GM13977 (cell line): ENCODE data around the gene RPA3.

Experiments
- DNase-seq: peaks from one replicate; pipeline ENCODE4 v3.0.0; 2012; ENCODE audit warnings: low spot score
- CTCF ChIP-seq: IDR thresholded peaks from 2 replicates; pipeline ENCODE4 v1.5.1; 2012; ENCODE audit warnings: mild to moderate bottlenecking, control low read depth; ENCODE audit not compliant: insufficient read depth; ENCODE audit errors: extremely low read depth, missing control alignments
- in situ Hi-C: fragments of 300-500 bp; cut with MboI; formaldehyde crosslinking; loops from one replicate; pipeline ENCODE4 v1.12.0; 2022; ENCODE audit warnings: low sequenced_read_pairs, low pct_unique_long_range_greater_than_20kb, mixed read lengths, inconsistent platforms; ENCODE audit not compliant: unreplicated experiment

The RPA3 gene

DNA sequence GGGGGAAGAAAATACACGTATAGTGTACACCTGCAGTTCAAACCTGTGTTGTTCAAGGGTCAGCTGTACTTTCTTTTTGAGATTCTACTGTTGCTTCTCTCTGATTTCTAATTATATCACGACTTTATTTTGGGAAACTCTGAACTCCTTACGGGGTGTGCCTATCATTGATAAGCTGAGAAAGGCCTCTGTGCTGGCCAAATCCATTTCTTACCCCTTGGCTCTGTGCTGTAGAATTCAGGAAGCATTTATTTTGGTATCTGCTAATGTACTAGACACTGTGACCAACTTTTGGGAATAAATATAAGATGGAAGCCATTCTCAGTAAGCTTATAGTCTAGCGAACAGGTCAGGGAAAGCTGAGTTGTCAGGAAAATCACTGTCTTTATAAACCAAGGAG lies 26.9 kb upstream of the RPA3 start:
- in situ Hi-C loops = no loop called here
- TF ChIP-seq CTCF = no peak
- no peak for DNase-seq

DNA sequence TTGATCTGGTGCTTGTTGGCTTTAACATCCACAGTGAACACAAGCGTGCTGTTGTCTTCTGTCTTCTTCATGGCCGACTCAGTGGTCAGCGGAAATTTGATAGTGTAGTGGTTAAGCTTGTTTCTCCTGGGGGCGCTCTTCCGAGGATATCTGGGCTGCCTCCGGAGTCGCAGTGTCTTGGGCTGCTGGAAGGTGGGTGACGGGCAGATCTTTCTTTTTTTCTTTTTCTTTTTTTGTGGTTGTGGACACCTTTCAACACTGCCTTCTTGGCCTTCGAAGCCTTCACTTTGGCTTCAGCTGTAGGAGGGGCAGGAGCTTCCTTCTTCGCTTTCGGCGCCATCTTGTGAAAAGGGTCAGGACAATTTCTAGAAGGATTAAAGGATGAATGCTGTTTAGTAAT lies 23.8 kb upstream of the RPA3 start:
- DNase-seq = no peak

GRCh38 chr7:7740037-7740355 lies 21.6 kb upstream of the RPA3 start:
- in situ Hi-C loops = no loop called here
- no peak for DNase-seq
- no peak for TF ChIP-seq CTCF

More for the DNA sequence above, 23.8 kb upstream of the RPA3 start:
- in situ Hi-C loops = no loop called here
- no peak for TF ChIP-seq CTCF

DNA sequence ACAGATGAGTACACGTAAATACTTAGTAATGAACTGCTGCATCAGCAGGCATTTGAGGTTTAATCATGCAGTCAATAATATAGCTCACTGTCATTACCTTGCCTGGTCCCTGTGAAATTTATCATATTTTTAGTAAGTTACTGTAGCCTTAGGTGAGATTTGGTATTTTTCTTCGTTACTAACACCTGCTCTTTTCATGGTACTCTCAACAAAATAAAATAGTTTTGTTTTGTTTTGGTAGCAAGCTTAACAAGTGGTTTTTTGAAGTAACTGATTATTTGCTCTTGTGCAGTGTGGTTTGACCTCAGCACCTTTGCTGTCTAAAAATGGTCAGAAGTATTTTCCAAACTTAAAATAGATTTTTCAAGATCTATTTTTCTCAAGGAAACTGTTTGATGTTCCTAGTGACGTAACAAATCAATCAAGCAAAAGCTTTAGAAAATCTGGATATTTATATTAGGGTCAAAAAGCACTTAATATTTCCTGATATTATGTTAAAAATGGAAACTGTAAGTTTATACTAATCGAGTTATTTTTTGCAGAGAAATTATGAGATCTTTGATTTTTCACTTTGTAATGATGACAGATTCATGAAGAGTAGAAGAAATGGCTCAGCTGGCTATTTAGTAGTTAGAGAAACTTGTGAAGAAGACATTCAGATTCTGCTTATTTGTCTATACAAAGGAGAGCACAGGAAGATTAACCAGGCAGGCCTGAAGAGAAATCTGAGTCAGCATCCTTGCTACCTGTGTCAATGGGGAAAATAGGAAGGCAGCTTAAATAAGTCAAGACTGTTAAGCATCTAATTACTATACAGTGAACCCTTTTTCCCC lies 21.0 kb upstream of the RPA3 start:
- TF ChIP-seq CTCF = no peak

DNA sequence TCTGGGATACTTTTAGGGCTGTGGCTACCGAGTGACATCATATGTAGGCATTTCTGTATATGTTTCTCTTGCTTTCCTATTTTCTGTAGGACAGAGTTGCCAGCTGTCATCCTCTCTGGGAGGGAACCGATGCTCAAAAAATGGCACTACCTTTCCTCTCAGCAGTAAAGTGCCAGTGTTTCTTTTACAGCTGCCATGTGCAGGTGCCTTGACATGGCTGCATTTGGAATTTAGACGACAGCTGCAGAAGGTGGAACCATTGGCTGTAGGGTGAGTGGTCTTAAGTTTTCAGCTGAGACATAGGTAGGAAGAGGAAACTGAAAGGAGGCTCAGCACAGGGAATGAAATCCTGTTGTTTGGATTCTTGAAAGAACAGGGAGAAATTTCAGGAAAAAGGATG lies 20.2 kb upstream of the RPA3 start:
- in situ Hi-C loops = no loop called here
- DNase-seq = no peak
- no peak for TF ChIP-seq CTCF

More for the DNA sequence above, 21.0 kb upstream of the RPA3 start:
- no peak for DNase-seq
- in situ Hi-C loops = no loop called here

DNA sequence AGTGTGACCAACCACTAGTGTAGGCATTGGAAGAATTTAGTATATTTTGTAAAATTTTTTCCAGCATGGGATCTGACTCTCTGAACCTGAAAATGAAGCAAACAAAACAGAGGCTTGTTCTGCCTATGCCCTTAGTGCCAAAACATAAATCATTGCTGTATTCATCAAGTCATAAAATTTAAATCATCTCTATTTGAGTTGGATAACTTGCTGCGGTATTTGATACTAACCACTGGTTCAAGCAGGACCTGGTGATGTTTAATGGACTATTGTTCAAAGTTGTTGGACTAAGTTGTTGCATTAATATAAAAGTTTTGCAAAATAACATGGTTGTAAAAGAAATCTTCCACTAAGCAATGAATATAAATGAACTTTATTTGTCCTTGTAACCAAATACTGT lies 19.8 kb upstream of the RPA3 start:
- in situ Hi-C loops = no loop called here
- TF ChIP-seq CTCF = no peak
- no peak for DNase-seq
